ENCODE results near the gene RPRD2.

The RPRD2 gene

DNA sequence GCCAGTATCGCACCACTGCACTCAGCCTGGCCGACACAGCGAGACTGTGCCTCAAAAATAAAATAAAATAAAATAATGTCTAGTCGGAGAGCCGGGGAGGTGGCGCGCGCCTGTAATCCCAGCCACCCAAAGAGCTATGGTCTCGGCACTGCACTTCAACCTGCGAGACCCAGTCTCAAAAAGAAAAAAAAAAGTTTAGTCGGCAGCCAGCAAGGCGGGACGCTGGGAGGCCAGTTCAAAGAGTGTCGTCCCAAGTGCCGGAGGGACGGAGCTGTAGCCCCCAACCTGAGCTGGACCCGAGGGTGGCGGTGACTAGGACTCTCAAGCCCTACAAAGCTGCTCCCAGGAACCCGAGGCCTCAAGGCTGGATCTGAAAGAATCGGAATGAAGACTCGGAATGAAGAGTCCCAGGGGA, 151.0 kb downstream of the RPRD2 start:
- no peak for DNase-seq (ENCODE audit: low read depth)

DNA sequence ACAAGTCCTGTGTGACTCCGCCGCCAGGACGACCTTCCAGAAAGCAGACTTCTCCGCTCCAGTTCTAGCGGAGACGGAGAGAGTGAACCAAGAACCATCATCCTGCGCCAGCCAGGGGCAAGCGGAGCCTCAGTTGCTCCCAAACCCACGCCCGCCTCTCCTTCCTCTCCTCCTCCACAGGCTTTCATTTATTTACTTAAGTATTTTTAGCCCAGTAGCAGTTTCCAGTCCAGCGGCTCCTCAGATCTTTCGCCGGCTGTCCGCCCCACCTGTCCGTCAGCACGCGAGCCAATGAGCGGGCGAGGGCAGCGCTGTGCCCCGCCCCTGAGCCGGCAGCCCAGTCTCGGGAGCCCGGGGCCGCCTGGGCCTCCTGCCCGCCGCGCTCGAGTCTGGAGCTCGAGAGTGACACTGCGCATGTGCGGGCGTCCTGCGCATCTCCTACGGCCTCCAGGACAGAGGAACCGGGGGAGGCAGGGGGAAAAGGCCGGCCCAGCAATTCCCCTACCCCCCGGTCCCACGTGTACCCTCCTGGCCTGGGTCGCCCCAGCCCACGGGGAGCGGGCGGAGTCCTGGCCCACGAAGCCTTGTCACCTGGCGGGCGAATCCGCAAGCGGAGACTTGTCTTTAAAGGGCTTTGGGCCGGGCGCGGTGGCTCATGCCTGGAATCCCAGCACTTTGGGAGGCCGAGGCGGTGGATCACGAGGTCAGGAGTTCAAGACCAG, 151.5 kb downstream of the RPRD2 start, which contains the start of gene FALEC:
Gene FALEC, plus strand, starts transcription at position 425 of the 722 bp plus-strand sequence.
- peak; percentile 96 for DNase-seq (ENCODE audit: low read depth)

DNA sequence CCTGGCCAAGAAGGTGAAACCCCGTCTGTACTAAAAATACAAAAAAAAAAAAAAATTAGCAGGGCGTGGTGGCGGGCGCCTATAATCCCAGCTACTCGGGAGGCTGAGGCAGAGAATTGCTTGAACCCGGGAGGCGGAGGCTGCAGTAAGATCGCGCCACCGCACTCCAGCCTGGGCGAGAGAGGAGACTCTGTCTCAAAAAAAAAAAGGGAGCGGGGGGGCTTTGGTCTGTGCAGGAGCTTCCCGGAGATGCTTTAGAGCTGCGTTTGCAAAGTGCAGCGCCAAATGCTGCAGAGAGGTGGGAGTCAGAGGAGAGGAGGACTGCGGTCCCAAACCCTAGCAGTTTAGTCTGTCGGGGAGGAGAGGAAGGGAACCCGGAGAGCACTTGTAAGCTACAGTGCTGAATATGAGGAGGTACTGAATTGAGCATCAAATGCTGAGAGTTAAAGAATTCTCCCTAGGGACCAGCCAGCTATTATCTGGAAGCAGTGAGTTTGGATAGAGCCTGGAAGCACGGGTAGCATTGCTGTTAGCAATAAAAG, 152.2 kb downstream of the RPRD2 start:
- DNase-seq (ENCODE audit: low read depth): no peak

DNA sequence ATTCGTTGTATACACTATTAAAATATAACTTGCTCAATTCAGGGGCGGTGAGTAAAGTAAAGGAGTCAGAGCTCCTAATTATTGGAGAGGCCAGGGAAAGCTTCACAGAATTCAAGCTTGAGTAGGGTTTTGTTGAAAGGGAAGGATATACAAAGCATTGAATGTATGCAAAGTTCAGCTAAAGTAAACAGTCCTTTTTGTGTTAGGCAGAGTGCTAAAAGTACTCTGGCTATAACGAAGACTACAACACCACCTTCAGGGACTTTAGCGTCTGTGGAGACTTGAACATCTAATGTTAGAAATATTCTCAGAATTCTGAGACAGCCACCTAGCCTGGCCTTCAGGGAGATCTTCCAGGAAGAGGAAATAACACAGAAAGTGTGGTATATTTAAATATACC, 152.7 kb downstream of the RPRD2 start:
- DNase-seq (ENCODE audit: low read depth): no peak

DNA sequence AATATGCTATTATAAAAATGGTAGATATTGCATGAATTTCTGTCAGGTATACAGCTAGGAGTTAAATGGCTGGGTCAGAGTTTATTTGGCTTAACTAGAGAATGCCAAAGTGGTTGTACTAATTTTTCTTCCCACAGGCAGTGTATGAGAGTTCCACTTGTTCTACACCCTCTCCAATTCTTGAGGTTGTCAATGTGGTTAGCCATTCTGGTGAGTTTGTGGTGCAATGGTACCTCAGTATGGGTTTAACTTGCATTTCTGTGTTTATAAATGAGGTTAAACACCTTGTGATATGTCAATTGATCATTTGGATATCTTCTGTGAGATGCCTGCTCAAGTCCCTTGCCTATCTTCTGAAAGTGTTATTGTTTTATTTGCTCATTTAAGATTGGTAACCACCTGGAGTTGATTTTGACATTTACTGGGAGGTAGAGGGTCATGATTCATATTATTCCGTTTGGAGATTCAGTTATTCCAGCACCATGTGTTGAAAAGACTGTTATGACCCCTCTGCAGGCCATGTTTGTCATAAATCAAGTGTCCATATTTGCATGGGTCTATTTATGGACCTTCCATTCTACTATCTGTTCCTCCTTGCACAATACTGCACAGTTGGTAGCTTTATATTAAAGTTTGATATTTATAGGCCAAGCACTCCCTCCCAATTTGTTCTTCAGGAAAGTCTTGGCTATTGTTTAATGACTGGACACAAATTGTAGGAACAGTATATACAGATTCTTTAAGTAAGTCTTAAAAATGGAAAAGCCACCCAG, 157.4 kb downstream of the RPRD2 start:
- DNase-seq (ENCODE audit: low read depth): no peak

DNA sequence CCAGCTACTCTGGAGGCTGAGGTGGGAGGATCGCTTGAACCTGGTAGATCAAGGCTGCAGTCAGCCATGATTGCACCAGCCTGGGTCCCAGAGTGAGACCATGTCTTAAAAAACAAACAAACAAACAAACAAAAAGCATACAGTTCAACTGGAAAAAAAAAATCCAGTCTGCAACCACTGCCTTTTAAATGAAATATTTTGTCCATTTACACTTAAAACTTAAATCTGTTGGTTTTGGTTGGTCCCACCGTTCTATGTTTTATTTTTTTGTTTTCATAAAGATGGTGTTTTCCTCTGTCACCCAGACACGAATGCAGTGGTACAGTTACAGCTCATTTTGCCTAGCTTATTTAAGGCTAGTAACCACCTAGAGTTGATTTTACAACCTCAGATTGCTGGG, 161.4 kb downstream of the RPRD2 start:
- no peak for DNase-seq (ENCODE audit: low read depth)

Data from fibroblast of gingiva (primary cell).